ENCODE results near the gene PLCH1. TPM values are rescaled to one million over a fixed set of nuclear protein-coding genes. Genes with fewer than 3 reads are reported as not detected.

Gene PLCH1
- total RNA-seq, 1 experiment from 2014 or later, result 3.1 TPM

DNA sequence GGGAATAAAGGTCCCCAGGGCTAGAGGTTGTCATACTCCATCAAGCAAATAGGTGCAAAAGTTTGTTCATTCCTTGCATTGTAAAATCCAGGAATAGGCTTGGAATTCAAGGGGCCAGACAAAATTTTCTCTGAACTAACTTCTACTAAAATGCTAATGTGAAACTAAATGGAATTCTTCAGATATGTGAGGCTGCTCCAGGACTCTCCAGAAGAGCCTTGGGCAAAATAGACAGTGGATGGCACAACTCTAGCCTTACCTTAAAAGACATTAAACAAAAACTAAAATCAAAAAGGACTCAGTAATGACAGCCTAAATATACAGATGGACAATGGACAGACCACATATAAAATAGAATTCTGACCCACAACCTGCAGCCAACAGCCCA lies 320.6 kb downstream of the PLCH1 start:
- BruUV-seq (replicated peaks), result no TSS peak
- H3K27me3 ChIP-seq (replicated peaks; ENCODE audit: insufficient read depth, low read depth, low read length, poor library complexity), result no peaks in the 10 kb centered on the region
- ChIA-PET POLR2A (ENCODE audit: low non-redundant PET) (no interaction called here), CTCF (no interaction called here)
- no peak overlapping the region for H3K27ac ChIP-seq (ENCODE audit: low read depth, low read length, poor library complexity, severe bottlenecking)
- no peak for DNase-seq (ENCODE audit: low spot score)
- intact Hi-C loops (cut with micrococcal nuclease; ENCODE audit: unreplicated experiment), result no loop called here
- H3K4me3 ChIP-seq (ENCODE audit: low read depth, low read length, poor library complexity, severe bottlenecking), result no peak overlapping the region
- H3K9me3 ChIP-seq (ENCODE audit: low read depth, low read length, poor library complexity, severe bottlenecking), result no peaks in the 10 kb centered on the region
- TF ChIP-seq EZH2 (IDR thresholded peaks at IDR 0.05; ENCODE audit: borderline replicate concordance, low read depth, low read length, poor library complexity, severe bottlenecking), result no peak
- TF ChIP-seq, protein P1, sequence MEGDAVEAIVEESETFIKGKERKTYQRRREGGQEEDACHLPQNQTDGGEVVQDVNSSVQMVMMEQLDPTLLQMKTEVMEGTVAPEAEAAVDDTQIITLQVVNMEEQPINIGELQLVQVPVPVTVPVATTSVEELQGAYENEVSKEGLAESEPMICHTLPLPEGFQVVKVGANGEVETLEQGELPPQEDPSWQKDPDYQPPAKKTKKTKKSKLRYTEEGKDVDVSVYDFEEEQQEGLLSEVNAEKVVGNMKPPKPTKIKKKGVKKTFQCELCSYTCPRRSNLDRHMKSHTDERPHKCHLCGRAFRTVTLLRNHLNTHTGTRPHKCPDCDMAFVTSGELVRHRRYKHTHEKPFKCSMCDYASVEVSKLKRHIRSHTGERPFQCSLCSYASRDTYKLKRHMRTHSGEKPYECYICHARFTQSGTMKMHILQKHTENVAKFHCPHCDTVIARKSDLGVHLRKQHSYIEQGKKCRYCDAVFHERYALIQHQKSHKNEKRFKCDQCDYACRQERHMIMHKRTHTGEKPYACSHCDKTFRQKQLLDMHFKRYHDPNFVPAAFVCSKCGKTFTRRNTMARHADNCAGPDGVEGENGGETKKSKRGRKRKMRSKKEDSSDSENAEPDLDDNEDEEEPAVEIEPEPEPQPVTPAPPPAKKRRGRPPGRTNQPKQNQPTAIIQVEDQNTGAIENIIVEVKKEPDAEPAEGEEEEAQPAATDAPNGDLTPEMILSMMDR (conservative IDR thresholded peaks at IDR 0.05; ENCODE audit: low read depth, low read length), result no peak
- H3K36me3 ChIP-seq (ENCODE audit: insufficient read depth, low read length, poor library complexity, severe bottlenecking), result no peaks in the 10 kb centered on the region
- no peaks in the 10 kb centered on the region for H3K4me1 ChIP-seq (ENCODE audit: insufficient read depth, low read length, poor library complexity, severe bottlenecking)

DNA sequence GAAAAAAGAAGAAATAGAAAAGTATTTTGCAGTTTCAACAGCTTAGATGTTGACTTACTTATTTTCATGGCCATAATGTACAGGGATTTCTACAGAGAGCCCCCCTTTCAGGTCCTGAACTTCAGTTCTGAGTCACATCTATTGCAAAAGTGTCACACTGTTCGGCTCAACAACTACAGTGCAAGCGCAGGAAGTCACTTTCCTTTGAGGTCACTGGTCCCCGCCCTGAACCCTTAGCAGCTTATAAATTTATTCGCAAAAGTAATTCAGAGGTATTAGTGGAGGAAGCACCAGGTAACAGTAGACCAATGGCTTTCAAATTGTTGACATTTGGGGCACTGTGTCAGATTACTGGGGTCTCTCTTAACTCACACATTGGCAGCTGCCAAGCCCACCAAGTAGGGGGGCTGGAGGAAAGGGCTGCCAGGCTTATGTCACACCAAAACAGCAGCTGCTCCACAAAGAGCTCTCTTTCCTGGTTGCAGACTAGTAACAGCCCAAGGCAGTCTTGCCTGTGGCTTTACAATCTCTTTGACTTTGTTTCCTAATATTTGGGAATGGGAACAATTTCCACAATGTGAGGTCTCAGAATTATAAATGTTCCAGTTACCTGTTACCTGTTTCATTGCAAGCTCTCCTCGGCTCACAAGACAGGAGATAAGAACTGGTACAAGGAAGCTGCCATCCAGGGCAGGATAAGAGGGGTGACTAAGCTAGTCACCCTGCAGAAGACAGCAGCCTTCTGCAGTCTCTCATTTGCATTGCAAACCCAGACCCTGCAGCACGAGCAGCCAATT lies 321.1 kb downstream of the PLCH1 start:
- intact Hi-C loops (cut with micrococcal nuclease; ENCODE audit: unreplicated experiment), result no loop called here
- no peak overlapping the region for H3K4me3 ChIP-seq (ENCODE audit: low read depth, low read length, poor library complexity, severe bottlenecking)
- TF ChIP-seq, protein P1 (conservative IDR thresholded peaks at IDR 0.05; ENCODE audit: low read depth, low read length), result no peak
- TF ChIP-seq EZH2 (IDR thresholded peaks at IDR 0.05; ENCODE audit: borderline replicate concordance, low read depth, low read length, poor library complexity, severe bottlenecking), result no peak
- no peak overlapping the region for H3K27ac ChIP-seq (ENCODE audit: low read depth, low read length, poor library complexity, severe bottlenecking)
- H3K36me3 ChIP-seq (ENCODE audit: insufficient read depth, low read length, poor library complexity, severe bottlenecking), result no peaks in the 10 kb centered on the region
- DNase-seq (ENCODE audit: low spot score), result no peak
- ChIA-PET CTCF (no interaction called here), POLR2A (ENCODE audit: low non-redundant PET) (no interaction called here)
- no peaks in the 10 kb centered on the region for H3K4me1 ChIP-seq (ENCODE audit: insufficient read depth, low read length, poor library complexity, severe bottlenecking)
- no TSS peak for BruUV-seq (replicated peaks)
- H3K9me3 ChIP-seq (ENCODE audit: low read depth, low read length, poor library complexity, severe bottlenecking), result no peaks in the 10 kb centered on the region
- H3K27me3 ChIP-seq (replicated peaks; ENCODE audit: insufficient read depth, low read depth, low read length, poor library complexity), result no peaks in the 10 kb centered on the region

DNA sequence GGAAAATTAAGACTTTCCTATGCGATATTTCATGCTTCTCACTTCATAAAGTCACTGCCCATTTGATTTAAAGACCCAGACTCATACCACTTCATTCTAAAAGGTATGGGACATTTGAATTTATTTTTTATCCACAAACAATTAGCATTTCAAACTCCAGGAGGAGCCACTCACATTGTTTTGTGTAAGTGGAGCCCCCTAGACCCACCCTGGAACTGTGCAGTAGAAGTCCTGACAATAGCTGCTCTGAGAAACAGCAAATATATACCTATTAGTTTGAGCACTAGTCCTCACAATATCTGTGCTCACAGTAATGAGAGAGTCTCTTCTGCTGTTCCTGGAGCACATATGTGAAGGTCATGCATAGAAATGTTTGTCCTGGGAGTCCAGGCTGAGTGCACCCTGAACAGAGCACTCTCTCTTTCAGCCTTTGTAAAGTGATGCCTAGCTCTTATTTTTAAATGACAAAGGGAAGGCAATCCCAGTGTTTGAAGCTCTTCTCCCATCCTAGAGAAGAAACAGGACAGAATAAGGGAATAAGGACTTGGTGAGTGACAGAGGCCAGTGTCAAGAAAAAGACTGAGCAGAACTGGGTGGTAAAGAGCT lies 323.9 kb downstream of the PLCH1 start:
- Histone ChIP-seq H3K9me3 (ENCODE audit: low read depth, low read length, poor library complexity, severe bottlenecking) (no peaks in the 10 kb centered on the region), H3K4me1 (ENCODE audit: insufficient read depth, low read length, poor library complexity, severe bottlenecking) (no peaks in the 10 kb centered on the region), H3K27me3 (replicated peaks; ENCODE audit: insufficient read depth, low read depth, low read length, poor library complexity) (no peaks in the 10 kb centered on the region), H3K27ac (ENCODE audit: low read depth, low read length, poor library complexity, severe bottlenecking) (no peak overlapping the region), H3K36me3 (ENCODE audit: insufficient read depth, low read length, poor library complexity, severe bottlenecking) (no peaks in the 10 kb centered on the region), H3K4me3 (ENCODE audit: low read depth, low read length, poor library complexity, severe bottlenecking) (no peak overlapping the region)
- DNase-seq (ENCODE audit: low spot score), result peak; percentile 14
- TF ChIP-seq, protein P1 (conservative IDR thresholded peaks at IDR 0.05; ENCODE audit: low read depth, low read length), result peak; percentile 26; the same call in 1 of the 2 replicates
- no peak for TF ChIP-seq EZH2 (IDR thresholded peaks at IDR 0.05; ENCODE audit: borderline replicate concordance, low read depth, low read length, poor library complexity, severe bottlenecking)
- CTCF ChIA-PET, result no interaction called here
- no TSS peak for BruUV-seq (replicated peaks)
- intact Hi-C loops (cut with micrococcal nuclease; ENCODE audit: unreplicated experiment), result no loop called here
- POLR2A ChIA-PET (ENCODE audit: low non-redundant PET), result no interaction called here

Measured in A673 (cell line).